Liver (tissue), 9 donors: Measurements from ENCODE around the gene PTPN6. TPM values are rescaled to one million over a fixed set of nuclear protein-coding genes. Genes with fewer than 3 reads are reported as not detected.

Experiments used
- DNase-seq: peaks from one replicate; pipeline ENCODE4 v3.0.0-alpha.2; 2017; ENCODE audit warnings: low spot score
- H3K27ac ChIP-seq, 2 donors: one replicate each; pipeline ENCODE4 v1.7.0; 2013; ENCODE audit warnings: inconsistent platforms in 2 of 2, low read length in 2 of 2, control low read depth in 1 of 2, low read depth in 1 of 2, mild to moderate bottlenecking in 1 of 2
- H3K27me3 ChIP-seq, 4 donors: one replicate each; pipeline versions ENCODE4 v1.6.1 to v1.7.0; 2013; ENCODE audit warnings: low read length in 3 of 4, inconsistent platforms in 1 of 4, mild to moderate bottlenecking in 1 of 4, moderate library complexity in 1 of 4; ENCODE audit not compliant: control insufficient read depth in 4 of 4, insufficient read depth in 4 of 4
- H3K36me3 ChIP-seq, 4 donors: one replicate each; pipeline versions ENCODE4 v1.6.1 to v1.7.0; 2013; ENCODE audit warnings: low read length in 3 of 4, mild to moderate bottlenecking in 3 of 4, low read depth in 1 of 4, moderate library complexity in 1 of 4; ENCODE audit not compliant: control insufficient read depth in 4 of 4, insufficient read depth in 3 of 4
- H3K4me1 ChIP-seq, 4 donors: one replicate each; pipeline versions ENCODE4 v1.6.1 to v1.7.0; 2013; ENCODE audit warnings: low read length in 3 of 4, mild to moderate bottlenecking in 3 of 4, moderate library complexity in 1 of 4; ENCODE audit not compliant: control insufficient read depth in 4 of 4, insufficient read depth in 4 of 4
- H3K4me3 ChIP-seq, 3 donors: one replicate each; pipeline versions ENCODE4 v1.6.1 to v1.7.0; 2013; ENCODE audit warnings: low read length in 3 of 3, control low read depth in 1 of 3, low read depth in 1 of 3, mild to moderate bottlenecking in 1 of 3
- H3K9ac ChIP-seq, 2 donors: one replicate each; pipeline ENCODE4 v1.7.0; 2013; ENCODE audit warnings: low read length in 2 of 2, mild to moderate bottlenecking in 2 of 2, moderate library complexity in 2 of 2, control low read depth in 1 of 2, low read depth in 1 of 2
- H3K9me3 ChIP-seq, 4 donors: one replicate each; pipeline versions ENCODE4 v1.6.1 to v1.7.0; 2013; ENCODE audit warnings: low read length in 3 of 4; ENCODE audit not compliant: control insufficient read depth in 4 of 4
- EGR1 ChIP-seq, 2 donors: IDR thresholded peaks; 2 replicates each; pipeline ENCODE4 v1.6.1; 2016 to 2018; ENCODE audit warnings: antibody characterized with exemption in 2 of 2, low read depth in 2 of 2
- FOXA1 ChIP-seq: IDR thresholded peaks from 2 replicates; pipeline ENCODE4 v1.6.1; 2016; ENCODE audit warnings: antibody characterized with exemption
- FOXA2 ChIP-seq: IDR thresholded peaks from 2 replicates; pipeline ENCODE4 v1.6.1; 2016; ENCODE audit warnings: antibody characterized with exemption
- GABPA ChIP-seq, 2 donors: IDR thresholded peaks in 1 of 2; conservative IDR thresholded peaks in 1 of 2; 2 replicates each; pipeline ENCODE4 v1.6.1; 2016; ENCODE audit warnings: antibody characterized with exemption in 2 of 2, mild to moderate bottlenecking in 1 of 2, moderate library complexity in 1 of 2
- HNF4A ChIP-seq, 2 donors: conservative IDR thresholded peaks; 2 replicates each; pipeline ENCODE4 v1.6.1; 2016; ENCODE audit warnings: antibody characterized with exemption in 2 of 2, mild to moderate bottlenecking in 2 of 2
- HNF4G ChIP-seq: IDR thresholded peaks from 2 replicates; pipeline ENCODE4 v1.6.1; 2016; ENCODE audit warnings: antibody characterized with exemption
- JUND ChIP-seq, 2 donors: IDR thresholded peaks; 2 replicates each; pipeline ENCODE4 v1.6.1; 2016; ENCODE audit warnings: antibody characterized with exemption in 2 of 2
- MAX ChIP-seq: IDR thresholded peaks from 2 replicates; pipeline ENCODE4 v1.6.1; 2016; ENCODE audit warnings: antibody characterized with exemption
- NR2F2 ChIP-seq: IDR thresholded peaks from 2 replicates; pipeline ENCODE4 v1.6.1; 2016; ENCODE audit warnings: antibody characterized with exemption
- RAD21 ChIP-seq, 2 donors: IDR thresholded peaks; 2 replicates each; pipeline ENCODE4 v1.6.1; 2016; ENCODE audit warnings: antibody characterized with exemption in 2 of 2, mild to moderate bottlenecking in 2 of 2
- RXRA ChIP-seq, 2 donors: IDR thresholded peaks; 2 replicates each; pipeline ENCODE4 v1.6.1; 2017 to 2018; ENCODE audit warnings: antibody characterized with exemption in 2 of 2, mild to moderate bottlenecking in 1 of 2
- SP1 ChIP-seq: IDR thresholded peaks from 2 replicates; pipeline ENCODE4 v1.6.1; 2018; ENCODE audit warnings: antibody characterized with exemption, mild to moderate bottlenecking
- TAF1 ChIP-seq: conservative IDR thresholded peaks from 2 replicates; pipeline ENCODE4 v1.6.1; 2016; ENCODE audit warnings: antibody characterized with exemption, mild to moderate bottlenecking
- YY1 ChIP-seq: IDR thresholded peaks from 2 replicates; pipeline ENCODE4 v1.6.1; 2016; ENCODE audit warnings: antibody characterized with exemption, mild to moderate bottlenecking
- WGBS: extraction: QIAGEN DNeasy Blood & Tissue Kit; methylation state at CpG from one replicate; pipeline ENCODE4 v1.1.7; 2013; 5-methylcytosine and 5-hydroxymethylcytosine counted together
- polyA plus RNA-seq, 2 donors: library from polyadenylated mRNA; stranded (reverse) in 1 of 2; unstranded in 1 of 2; fragments of 200-250 nt in 1 of 2; fragments of >200 nt in 1 of 2; fragmentation: Nextera tagmentation in 1 of 2; extraction: Ambion mirVana in 1 of 2; gene quantifications; one replicate each; pipeline versions ENCODE4 v1.2.1 to v1.2.3, GENCODE V29; 2013 to 2015
- total RNA-seq, 2 donors: library from RNA; depleted of rRNA; stranded (reverse); fragments of >200 nt; gene quantifications; one replicate each; pipeline ENCODE4 v1.2.3, GENCODE V29; 2014
- TF ChIP-seq, protein P1 (sequence below): fragments of 150-350 bp; IDR thresholded peaks from 2 replicates; pipeline ENCODE4 v1.5.1; 2017; ENCODE audit warnings: improper control_type of control experiment, low read depth, low read length; ENCODE audit not compliant: missing input control
- TF ChIP-seq, protein P2 (sequence below): IDR thresholded peaks from 2 replicates; pipeline ENCODE4 v1.6.1; 2016; ENCODE audit warnings: antibody characterized with exemption
- TF ChIP-seq, protein P3 (sequence below): IDR thresholded peaks from 2 replicates; pipeline ENCODE4 v1.6.1; 2016; ENCODE audit warnings: antibody characterized with exemption
- TF ChIP-seq, protein P4 (sequence below): IDR thresholded peaks from 2 replicates; pipeline ENCODE4 v1.6.1; 2016; ENCODE audit warnings: antibody characterized with exemption, mild to moderate bottlenecking
- donor health status: healthy.
- donor health status: healthy.
- donor health status: healthy.
- donor health status: healthy.
- donor health status: healthy.

PTPN6 gene
- total and polyA plus RNA-seq, 4 donors = 15.2 to 41.0 (median 19.6) TPM

GRCh38 chr12:6917491-6918231, 33.5 kb upstream of the PTPN6 start:
- no peaks in the 10 kb centered on the region for H3K36me3 ChIP-seq
- no peak for TF ChIP-seq MAX
- TF ChIP-seq RXRA (IDR thresholded peaks at IDR 0.05) = no peak
- no peak for TF ChIP-seq RAD21 (IDR thresholded peaks at IDR 0.05)
- TF ChIP-seq HNF4A (conservative IDR thresholded peaks at IDR 0.05) = no peak
- no peak for TF ChIP-seq NR2F2
- TF ChIP-seq, protein P1, sequence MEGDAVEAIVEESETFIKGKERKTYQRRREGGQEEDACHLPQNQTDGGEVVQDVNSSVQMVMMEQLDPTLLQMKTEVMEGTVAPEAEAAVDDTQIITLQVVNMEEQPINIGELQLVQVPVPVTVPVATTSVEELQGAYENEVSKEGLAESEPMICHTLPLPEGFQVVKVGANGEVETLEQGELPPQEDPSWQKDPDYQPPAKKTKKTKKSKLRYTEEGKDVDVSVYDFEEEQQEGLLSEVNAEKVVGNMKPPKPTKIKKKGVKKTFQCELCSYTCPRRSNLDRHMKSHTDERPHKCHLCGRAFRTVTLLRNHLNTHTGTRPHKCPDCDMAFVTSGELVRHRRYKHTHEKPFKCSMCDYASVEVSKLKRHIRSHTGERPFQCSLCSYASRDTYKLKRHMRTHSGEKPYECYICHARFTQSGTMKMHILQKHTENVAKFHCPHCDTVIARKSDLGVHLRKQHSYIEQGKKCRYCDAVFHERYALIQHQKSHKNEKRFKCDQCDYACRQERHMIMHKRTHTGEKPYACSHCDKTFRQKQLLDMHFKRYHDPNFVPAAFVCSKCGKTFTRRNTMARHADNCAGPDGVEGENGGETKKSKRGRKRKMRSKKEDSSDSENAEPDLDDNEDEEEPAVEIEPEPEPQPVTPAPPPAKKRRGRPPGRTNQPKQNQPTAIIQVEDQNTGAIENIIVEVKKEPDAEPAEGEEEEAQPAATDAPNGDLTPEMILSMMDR = no peak
- TF ChIP-seq, protein P2, sequence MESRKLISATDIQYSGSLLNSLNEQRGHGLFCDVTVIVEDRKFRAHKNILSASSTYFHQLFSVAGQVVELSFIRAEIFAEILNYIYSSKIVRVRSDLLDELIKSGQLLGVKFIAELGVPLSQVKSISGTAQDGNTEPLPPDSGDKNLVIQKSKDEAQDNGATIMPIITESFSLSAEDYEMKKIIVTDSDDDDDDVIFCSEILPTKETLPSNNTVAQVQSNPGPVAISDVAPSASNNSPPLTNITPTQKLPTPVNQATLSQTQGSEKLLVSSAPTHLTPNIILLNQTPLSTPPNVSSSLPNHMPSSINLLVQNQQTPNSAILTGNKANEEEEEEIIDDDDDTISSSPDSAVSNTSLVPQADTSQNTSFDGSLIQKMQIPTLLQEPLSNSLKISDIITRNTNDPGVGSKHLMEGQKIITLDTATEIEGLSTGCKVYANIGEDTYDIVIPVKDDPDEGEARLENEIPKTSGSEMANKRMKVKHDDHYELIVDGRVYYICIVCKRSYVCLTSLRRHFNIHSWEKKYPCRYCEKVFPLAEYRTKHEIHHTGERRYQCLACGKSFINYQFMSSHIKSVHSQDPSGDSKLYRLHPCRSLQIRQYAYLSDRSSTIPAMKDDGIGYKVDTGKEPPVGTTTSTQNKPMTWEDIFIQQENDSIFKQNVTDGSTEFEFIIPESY = no peak
- TF ChIP-seq FOXA2 = no peak
- TF ChIP-seq, protein P3, sequence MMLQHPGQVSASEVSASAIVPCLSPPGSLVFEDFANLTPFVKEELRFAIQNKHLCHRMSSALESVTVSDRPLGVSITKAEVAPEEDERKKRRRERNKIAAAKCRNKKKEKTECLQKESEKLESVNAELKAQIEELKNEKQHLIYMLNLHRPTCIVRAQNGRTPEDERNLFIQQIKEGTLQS = no peak
- TF ChIP-seq, protein P4, sequence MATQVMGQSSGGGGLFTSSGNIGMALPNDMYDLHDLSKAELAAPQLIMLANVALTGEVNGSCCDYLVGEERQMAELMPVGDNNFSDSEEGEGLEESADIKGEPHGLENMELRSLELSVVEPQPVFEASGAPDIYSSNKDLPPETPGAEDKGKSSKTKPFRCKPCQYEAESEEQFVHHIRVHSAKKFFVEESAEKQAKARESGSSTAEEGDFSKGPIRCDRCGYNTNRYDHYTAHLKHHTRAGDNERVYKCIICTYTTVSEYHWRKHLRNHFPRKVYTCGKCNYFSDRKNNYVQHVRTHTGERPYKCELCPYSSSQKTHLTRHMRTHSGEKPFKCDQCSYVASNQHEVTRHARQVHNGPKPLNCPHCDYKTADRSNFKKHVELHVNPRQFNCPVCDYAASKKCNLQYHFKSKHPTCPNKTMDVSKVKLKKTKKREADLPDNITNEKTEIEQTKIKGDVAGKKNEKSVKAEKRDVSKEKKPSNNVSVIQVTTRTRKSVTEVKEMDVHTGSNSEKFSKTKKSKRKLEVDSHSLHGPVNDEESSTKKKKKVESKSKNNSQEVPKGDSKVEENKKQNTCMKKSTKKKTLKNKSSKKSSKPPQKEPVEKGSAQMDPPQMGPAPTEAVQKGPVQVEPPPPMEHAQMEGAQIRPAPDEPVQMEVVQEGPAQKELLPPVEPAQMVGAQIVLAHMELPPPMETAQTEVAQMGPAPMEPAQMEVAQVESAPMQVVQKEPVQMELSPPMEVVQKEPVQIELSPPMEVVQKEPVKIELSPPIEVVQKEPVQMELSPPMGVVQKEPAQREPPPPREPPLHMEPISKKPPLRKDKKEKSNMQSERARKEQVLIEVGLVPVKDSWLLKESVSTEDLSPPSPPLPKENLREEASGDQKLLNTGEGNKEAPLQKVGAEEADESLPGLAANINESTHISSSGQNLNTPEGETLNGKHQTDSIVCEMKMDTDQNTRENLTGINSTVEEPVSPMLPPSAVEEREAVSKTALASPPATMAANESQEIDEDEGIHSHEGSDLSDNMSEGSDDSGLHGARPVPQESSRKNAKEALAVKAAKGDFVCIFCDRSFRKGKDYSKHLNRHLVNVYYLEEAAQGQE = no peak
- no peak for TF ChIP-seq JUND (IDR thresholded peaks at IDR 0.05)
- no peak for TF ChIP-seq HNF4G
- TF ChIP-seq FOXA1 = no peak
- no peak for TF ChIP-seq TAF1
- no peak for TF ChIP-seq YY1
- TF ChIP-seq SP1 = no peak
- no peak for TF ChIP-seq EGR1 (IDR thresholded peaks at IDR 0.05; ENCODE audit: low read depth in 2 of 2)
- TF ChIP-seq GABPA (IDR thresholded peaks at IDR 0.05 in 1 of 2, conservative IDR thresholded peaks at IDR 0.05 in 1 of 2) = no peak
- no peak overlapping the region for H3K9ac ChIP-seq
- WGBS = 90% methylated on average over 14 of the region's 14 CpGs
- DNase-seq = no peak
- H3K27ac ChIP-seq = no peak overlapping the region
- no peak overlapping the region for H3K4me3 ChIP-seq
- no peaks in the 10 kb centered on the region for H3K9me3 ChIP-seq
- peaks cover 3 to 13% (median 6%) of the 10 kb centered on the region in 4 donors for H3K4me1 ChIP-seq
- peaks cover 0 to 6% (median 0%) of the 10 kb centered on the region in 4 donors for H3K27me3 ChIP-seq
